HG03457 (cell line): Measurements from ENCODE around the gene KASH5.

Experiments used
- ATAC-seq: cut with Tn5 transposase; IDR thresholded peaks from one replicate; pipeline ENCODE4 v1.9.1; 2021; ENCODE audit warnings: moderate number of reproducible peaks; ENCODE audit not compliant: unreplicated experiment

Gene KASH5, protein sequence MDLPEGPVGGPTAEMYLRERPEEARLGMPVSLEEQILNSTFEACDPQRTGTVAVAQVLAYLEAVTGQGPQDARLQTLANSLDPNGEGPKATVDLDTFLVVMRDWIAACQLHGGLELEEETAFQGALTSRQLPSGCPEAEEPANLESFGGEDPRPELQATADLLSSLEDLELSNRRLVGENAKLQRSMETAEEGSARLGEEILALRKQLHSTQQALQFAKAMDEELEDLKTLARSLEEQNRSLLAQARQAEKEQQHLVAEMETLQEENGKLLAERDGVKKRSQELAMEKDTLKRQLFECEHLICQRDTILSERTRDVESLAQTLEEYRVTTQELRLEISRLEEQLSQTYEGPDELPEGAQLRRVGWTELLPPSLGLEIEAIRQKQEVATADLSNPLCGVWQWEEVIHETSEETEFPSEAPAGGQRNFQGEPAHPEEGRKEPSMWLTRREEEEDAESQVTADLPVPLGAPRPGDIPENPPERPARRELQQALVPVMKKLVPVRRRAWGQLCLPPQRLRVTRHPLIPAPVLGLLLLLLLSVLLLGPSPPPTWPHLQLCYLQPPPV

DNA sequence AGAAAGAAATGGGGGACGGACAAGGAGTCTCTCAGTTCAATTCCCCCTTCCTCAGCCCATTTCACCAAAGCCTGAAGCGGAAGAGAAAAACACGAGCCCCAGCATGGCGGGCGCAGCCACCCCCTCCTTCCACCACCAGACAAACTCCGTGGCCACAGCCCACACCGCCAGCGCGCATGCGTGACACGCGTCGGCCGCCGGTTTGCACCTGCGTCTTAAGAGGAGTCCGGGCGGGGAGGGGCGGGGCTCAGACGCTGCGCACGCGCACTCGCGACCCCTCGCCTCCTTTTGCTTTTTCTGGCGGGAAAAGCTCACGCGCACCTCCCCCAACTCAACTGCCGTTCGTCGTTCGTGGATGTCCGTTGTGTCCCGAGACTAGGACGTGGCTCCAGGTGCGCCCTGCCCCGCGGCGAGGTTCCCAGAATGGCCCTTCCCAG lies at the start of gene KASH5:
KASH5 (plus strand) TSS at position 314 of the 437 bp plus-strand sequence. CDS start 2,635 bp downstream, outside the sequence.
- ATAC-seq: no peak

DNA sequence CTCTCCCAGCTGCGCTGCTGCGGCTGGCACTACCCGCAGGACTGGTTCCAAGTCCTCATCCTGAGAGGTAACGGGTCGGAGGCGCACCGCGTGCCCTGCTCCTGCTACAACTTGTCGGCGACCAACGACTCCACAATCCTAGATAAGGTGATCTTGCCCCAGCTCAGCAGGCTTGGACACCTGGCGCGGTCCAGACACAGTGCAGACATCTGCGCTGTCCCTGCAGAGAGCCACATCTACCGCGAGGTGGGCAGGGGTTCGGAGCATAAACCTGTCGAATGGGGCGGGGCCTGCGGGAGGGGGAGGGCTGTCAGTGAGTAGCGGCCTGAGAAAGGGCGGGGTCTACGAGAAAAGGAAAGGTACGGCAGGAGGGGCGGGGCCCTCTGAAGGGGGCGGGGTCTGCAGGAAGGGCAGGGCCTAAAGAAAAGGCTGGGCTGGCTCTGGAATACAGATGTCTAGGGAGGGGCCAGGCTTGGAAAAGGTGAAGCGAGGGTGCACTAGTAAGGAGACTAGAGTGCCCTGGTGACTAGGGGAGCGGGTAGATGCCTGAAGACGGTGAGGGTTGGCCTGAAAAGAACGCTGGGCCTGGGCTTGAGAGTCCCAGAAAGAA lies 49.3 kb upstream of the KASH5 start:
- ATAC-seq: no peak

DNA sequence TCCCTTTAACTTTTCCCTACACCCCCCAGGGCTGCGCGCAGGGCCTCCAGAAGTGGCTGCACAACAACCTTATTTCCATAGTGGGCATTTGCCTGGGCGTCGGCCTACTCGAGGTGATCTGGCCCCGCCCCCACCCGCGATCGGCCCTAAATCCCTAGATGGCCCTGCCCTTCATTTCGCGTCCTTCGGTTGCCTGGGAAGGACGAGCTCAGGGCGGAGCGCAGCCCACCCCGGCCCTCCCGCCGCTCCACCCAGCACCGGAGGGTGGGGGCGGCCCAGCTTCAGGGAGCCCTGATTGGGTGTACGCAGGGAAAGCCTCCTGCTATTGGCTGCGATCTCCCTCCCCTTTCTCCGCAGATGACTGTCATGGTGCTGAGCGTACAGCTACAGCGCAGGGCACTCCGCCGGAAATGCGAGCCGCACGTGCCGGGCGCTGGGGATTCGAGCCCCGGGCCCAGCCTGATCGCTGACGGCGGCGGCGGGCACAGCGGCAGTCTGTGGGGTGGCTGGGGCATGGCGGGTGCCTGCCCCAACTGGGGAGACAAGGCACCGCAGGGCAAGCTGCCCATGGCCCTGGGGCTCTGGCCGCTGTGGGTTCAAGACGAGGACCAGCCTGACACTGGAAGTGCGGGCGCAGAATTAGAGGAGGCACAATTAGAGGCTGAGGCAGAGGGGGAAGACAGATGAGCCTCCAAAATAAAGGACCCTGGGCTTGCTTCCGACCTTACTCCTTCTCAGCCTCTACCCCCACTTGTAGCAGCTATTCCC lies 48.6 kb upstream of the KASH5 start:
- ATAC-seq: no peak

DNA sequence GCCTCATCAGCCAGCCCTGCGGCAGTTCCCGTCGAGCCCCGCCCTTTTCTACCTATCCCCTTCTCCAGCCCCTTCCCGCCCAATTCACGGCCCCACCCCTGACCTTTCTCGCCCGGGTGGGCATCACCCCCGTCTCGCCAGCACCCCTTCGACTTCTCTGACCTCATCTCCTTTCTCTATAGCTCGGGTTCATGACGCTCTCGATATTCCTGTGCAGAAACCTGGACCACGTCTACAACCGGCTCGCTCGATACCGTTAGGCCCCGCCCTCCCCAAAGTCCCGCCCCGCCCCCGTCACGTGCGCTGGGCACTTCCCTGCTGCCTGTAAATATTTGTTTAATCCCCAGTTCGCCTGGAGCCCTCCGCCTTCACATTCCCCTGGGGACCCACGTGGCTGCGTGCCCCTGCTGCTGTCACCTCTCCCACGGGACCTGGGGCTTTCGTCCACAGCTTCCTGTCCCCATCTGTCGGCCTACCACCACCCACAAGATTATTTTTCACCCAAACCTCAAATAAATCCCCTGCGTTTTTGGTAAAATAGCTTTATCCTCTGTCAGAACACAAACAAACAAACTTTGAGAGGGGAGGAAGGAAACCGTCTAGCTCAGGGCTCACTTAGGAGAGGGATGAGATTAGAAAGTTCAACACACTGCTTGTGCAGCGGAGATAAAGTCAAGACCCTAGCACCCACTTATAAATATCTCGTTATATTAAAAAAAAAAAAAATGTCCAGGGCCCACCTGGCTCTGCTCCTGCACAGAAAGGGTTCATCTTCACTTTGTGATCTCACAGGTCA lies 47.8 kb upstream of the KASH5 start:
- ATAC-seq: peak; percentile 58

DNA sequence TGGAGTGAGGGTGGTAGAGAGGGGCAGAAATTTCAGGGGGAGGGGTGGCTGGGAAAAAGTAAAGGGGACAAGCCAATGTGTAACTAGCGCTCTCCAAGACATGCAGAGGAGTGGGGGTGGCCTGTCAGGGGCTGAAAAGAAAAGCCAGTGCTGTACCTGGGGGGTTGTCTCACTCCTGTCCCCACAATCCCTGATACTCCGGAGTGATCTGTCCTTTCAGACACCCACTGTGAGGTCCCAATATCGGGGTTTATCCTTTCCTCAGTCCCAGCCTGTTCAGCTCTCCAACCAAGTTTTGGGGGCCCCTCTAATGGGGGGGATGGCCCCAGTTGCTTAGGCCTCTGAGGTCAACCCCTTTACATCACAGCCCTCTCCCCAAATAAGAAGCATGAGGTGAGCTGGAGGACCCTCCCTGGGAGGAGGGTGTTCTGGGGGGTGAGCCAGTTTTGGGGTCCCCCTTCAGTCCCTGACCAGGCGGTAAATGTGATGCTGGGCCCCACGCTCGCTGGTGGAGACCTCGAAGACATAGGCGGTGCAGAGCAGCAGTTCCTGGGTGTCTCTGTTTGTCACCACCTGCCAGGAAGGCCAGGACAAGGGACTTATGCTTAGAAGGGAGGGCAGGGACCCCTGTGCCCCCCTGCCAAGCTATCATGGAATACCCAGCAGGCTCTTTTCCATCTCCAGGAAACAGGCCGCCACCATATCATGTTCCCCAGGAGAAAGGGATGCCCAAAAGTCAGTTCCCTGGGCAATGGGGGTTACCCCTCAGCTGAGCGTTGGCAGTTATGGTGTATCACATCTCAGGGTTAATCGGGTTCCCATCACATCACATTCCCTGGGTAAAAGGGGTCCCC lies 47.0 kb upstream of the KASH5 start:
- no peak for ATAC-seq

DNA sequence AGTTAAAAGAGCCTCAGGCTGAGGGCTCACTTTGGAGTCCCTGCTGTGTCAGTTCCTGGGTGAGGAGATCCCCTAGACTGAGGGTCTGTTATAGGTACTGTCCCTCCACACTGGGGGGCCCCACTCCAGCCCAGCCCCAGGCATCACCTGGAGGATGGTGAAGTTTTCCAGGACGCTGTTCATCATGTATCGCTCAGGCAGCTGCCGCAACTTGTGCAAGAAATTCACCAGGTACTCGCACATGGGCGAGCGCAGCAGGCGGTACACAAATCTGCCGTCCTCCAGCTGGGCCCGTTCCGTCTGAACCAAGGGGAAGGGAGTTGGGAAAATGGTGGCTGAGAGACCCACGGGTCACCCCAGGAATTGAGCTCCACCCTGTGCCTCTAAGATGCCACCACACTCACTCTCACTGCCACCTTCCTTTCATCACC lies 45.7 kb upstream of the KASH5 start:
- no peak for ATAC-seq

DNA sequence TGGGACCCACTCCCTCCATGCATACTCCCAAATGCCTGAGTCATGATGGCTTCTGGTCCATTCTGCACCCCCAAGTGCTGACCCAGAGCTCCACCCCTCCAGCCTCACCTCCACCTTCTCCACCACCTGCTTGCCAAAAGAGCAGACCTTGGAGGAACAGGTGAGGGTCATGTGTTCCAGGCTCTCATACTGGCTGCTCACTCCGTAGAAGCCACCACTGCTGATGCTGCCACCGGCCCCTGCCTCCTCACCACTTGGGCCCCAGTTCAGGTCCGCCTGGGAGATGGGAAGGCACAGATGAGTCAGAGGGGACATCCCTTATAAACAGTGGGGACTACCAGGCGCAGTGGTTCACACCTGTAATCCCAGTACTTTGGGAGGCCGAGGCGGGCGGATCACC lies 44.9 kb upstream of the KASH5 start:
- ATAC-seq: no peak

DNA sequence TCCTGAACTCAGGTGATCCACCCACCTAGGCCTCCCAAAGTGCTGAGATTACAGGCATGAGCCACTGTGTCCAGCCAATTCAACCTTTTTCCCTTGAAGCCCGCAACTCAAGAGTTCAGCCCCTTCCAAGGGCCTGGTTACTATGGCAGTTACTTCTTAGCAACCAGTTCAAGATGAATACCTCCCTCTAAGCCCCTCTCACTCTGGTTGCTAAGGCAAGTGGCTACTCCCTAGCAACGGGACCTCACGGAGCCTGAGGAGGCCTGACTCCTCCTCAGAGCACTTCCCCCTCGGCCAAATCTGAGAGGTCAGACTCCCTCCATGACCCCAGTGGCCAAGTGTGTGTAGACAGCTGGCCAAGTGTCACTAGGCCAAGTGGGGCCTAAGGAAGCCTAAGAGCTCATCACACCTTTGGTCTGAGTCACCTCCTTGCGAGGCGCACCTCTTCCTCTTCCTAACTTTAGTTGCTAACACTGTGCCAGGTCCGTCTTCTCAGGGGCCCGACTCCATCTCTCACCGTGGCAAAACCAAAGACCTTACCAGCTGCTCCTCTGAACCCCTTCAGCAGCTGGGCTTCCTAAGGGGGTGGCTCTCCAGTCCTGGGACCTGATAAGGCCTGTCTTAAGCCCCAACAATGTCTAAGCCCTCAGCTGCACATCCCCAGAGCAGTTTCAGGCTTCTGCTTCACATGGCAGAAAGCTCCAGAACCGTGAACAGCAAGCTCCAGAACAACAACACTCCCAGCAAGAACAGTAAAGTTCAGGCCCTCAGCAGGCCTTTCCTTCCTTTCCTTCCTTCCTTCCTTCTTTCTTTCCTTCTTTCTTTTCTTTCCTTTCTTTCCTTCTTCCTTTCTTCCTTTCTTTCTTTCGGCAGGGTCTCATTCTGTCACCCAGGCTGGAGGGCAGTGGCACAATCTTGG lies 43.3 kb upstream of the KASH5 start:
- ATAC-seq: no peak

DNA sequence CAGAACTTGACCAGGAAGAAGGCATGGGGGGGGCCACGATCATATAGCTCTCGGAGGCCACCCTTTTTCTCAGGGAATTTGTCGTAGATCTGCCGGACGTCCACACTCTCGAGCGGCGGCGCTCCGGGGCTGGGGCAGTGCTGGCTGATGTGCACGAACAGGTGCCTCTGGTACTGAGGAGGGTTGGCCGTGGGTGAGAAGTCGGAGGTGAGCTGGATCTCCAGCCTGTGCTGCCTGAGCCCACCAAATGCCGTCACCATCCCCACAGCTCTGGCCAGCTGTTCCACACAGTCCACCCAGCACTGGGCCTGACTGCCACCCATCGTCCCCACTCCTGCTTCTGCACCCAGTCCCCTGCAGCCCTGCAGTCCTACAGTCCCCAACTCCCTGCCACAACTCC lies 40.9 kb upstream of the KASH5 start:
- ATAC-seq: no peak

DNA sequence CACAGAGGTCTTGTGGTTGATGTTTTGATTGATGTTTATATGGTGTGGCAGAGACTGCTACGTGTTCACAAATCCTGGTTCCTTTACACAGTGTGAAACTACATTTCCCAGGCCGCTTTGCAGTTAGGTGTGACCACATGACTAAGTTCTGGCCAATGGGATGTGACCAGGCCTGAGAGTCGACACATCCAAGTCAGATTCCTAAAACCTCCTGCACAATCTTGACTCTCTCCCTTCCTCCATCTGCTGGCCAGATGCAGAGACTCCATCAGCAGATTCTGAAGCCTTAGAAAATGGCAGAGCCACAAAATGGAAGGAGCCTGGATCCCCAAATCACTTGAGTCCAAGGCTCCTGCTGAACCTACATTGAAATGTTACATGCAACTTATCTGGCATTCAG lies 40.2 kb upstream of the KASH5 start:
- no peak for ATAC-seq

DNA sequence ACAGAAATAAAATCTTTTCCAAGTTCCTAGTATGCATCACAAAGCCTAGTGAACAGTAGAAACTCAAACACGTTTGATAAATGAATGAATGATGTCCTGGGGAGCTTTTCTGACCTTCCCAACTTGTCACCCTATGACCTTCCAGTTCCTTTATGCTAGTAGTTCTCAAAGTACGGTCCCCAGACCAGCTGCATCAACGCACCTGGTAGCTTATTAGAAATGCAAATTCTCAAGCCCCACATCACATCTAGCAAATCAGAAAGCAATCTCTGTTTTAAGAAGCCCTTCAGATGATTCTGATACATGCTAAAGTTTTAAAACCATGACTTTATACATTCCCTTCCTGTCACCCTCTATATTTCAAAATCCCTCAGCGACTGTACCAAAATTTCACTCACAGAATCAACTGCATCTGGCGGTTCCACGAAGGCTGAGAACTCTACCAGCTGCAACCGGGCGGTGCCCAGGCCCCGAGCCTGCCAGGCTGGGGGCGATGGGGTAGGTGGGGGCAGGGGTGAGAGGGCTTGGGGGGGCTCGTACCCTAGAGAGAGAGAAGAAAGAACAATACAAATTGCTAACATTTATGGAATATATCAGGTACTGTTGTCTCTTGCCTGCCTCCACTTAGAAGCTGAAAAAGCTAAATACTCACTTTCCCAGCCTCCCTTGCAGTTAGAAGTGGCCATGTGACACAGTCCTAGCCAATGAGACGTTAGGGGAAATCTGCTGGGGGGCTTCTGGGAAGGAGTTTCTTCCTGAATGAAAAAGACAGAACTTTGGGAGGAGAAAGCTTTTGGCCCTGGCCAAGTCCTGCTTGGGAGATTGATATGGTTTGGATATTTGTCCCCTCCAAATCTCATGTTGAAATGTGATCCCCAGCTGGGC lies 39.5 kb upstream of the KASH5 start:
- no peak for ATAC-seq

DNA sequence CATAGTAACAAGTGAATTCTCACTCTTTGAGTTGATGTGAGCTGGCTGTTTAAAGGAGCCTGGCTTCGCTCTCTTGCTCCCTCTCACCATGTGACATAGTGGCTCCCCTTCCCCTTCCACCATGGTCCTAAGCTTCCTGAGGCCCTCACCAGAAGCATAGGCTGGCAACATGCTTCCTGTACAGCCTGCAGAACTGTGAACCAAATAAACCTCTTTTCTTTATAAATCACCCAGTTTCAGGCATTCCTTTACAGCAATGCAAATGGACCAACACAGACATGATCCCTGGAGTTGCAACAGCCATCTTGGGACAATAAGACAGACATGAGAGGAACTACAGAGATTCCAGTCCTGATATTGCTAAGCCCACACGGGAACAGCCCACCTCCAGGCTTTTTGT lies 38.5 kb upstream of the KASH5 start:
- ATAC-seq: no peak

DNA sequence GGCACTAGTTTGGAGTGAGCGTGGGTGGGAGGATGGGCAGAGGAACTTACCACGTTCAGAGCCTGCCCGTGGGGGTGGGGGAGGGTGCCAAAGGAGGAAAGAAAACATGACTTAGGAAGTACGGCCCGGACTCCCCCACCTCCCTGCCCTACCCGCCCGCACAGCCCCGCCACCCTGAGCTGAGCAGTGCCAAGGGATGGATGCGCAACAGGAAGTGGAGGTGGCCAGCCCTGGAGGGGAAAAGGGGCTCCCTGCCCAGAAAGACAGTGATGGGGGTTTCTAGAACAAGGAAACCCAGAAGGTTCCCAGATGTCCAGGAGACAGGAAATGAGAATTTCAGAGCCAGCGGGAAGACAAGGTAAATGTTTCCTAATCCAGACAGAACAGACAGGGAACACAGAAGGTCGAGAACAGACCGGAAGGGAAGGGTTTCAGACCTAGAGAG lies 32.1 kb upstream of the KASH5 start:
- no peak for ATAC-seq

DNA sequence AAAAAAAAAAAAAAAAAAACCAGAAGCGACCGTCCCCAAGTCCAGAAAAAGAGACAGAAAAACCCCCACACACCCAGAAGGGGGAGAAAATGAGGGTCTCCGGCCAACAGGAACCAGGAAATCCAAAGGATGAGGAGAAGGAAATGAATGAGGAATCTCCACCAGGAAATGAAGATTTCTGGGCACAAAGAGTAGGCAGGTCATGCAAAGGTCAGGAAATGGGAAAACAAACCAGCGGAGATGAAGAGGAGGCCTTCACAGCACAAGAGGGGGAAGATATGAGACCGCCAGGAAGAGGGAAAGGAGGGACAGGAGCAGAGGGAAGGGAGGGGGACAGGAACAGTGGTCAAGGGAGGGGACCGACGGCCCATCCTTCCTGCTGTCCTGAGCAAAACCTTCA lies 31.7 kb upstream of the KASH5 start:
- no peak for ATAC-seq

DNA sequence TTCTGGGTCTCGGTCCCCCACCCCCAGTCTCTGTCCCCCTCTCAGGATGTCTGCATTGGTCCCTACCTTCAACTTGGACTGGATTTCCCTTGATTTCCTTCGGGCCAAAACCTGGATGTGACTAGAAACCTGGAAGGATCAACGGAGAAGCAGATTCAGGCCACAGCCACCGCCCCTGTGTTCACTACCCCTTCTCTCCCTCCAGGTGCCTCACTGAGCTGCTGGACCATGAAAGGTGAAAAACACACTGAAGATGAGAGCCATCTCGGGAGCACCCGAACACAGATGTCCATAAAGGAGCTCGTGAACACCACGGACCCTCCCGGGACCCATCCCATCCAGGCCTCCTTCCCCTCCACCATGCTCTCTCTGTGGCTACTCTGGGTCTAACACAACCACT lies 30.9 kb upstream of the KASH5 start:
- ATAC-seq: no peak

DNA sequence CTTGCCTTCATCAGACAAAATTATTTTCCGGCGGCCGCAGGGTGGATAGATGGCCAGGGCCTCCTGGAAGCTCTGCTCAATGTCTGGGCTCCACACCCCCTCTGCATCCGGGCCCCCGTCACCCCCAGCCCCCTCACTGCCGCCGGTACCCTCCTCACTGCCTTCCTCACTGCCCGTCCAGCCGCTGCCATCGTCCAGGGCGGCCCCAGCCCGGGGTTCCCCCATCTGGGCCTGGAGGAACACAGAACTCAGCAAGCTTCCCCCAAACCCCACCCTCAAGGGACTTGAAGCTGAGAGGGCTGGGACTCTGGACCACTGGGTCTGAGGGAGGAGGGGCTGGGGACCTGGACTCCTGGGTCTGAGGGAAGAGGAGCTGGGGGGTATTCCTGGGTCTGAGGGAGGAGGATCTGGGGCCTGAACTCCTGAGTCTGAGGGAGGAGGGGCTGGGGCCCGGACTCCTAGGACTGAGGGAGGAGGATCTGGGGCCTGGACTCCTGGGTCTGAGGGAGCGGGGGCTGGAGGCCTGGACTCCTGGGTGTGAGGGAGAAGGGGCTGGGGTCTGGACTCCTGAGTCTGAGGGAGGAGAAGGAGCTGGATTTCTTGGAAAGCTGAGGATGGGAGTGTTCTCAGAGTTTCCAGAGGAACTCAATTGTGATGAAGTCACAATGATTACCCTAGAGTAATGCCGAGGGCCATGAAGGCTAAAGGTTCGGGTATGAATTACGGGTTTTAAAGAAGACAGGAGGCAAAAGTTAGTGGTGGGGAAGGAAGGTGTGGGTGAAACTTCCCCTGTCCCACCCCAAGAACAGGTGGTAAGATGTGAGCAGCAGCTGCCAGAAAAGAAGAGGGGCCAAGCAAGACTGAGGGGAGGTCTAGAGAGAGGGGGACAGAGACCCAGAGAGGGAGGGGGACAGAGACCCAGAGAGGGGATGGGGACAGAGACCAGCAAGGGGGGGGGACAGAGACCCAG lies 27.9 kb upstream of the KASH5 start:
- no peak for ATAC-seq
